ENCODE data around the gene CTAGE9. TPM values are rescaled to one million over a fixed set of nuclear protein-coding genes. Genes with fewer than 3 reads are reported as not detected.

CTAGE9 gene
- total and polyA plus RNA-seq, 7 experiments from 2014 or later = not detected

DNA sequence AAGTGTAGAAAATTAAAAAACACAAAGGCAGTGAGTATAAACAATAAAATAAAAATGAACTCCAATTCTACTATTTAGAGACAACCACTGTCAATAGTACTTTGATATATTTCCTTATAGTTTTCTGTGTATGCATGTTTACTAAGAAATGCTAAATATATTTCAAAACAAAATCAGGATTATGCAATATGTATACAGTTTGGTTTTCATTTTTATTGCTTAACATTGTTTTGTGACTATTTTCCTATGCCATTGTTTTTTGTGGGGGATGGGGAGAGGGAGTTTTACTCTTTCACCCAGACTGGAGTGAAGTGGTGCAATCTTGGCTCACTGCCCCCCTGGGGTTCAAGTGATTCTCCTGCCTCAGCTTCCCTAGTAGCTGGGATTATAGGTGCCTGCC is 29.2 kb downstream of the CTAGE9 start:
- POLR2A ChIA-PET = no interaction called here

DNA sequence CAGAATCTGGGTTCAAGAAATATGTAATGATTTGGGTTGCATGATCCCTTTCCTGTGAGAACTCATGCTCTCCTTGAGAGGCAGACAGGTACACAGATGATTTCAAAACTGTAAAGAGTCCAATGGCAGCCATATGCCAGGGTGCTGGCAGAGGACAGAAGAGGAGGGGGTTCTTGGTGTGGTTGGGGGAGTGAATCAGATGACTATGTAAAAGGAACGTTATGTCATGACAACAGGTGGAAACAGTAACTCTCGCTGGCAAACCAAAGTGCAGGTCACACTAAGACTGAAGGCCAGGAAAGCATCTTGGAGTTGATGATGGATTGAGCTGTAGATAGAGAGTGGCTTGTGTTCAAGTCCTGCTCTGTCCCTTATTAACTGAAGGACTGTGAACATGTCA is 29.9 kb downstream of the CTAGE9 start:
- H3K27ac Mint-ChIP-seq = no peak overlapping the region
- no peaks in the 10 kb centered on the region for H3K27me3 ChIP-seq (ENCODE audit: control insufficient read depth in 2 of 2, insufficient read depth in 2 of 2, low read length in 2 of 2)
- ATAC-seq = no peak
- DNase-seq = no peak
- H3K36me3 ChIP-seq (ENCODE audit: control insufficient read depth in 2 of 3, insufficient read depth in 3 of 3, low read length in 3 of 3) = no peaks in the 10 kb centered on the region
- no peaks in the 10 kb centered on the region for H3K9me3 Mint-ChIP-seq
- no peak overlapping the region for H3K27ac ChIP-seq (ENCODE audit: low read depth, low read length)
- peaks cover 0 to 7% (median 0%) of the 10 kb centered on the region in 5 donors for H3K36me3 Mint-ChIP-seq
- peaks cover 0 to 7% (median 0%) of the 10 kb centered on the region in 5 donors for H3K27me3 Mint-ChIP-seq
- CTCF ChIA-PET = no interaction called here
- no peak overlapping the region for H3K4me3 ChIP-seq (ENCODE audit: low read length)
- intact Hi-C loops (cut with micrococcal nuclease) = no loop called here
- peaks cover 0 to 2% (median 0%) of the 10 kb centered on the region in 7 donors for H3K4me1 Mint-ChIP-seq
- POLR2A ChIA-PET = no interaction called here
- H3K4me1 ChIP-seq (ENCODE audit: control insufficient read depth in 2 of 2, insufficient read depth in 2 of 2, low read length in 2 of 2) = no peaks in the 10 kb centered on the region
- no peaks in the 10 kb centered on the region for H3K9me3 ChIP-seq (ENCODE audit: control insufficient read depth in 2 of 3, low read length in 3 of 3)
- H3K4me3 Mint-ChIP-seq = no peak overlapping the region

More for the DNA sequence above, 29.2 kb downstream of the CTAGE9 start:
- H3K36me3 ChIP-seq (ENCODE audit: control insufficient read depth in 2 of 3, insufficient read depth in 3 of 3, low read length in 3 of 3) = no peaks in the 10 kb centered on the region
- ATAC-seq (no peak), DNase-seq (no peak)
- intact Hi-C loops (cut with micrococcal nuclease) = no loop called here
- Mint-ChIP-seq H3K27me3 (peaks cover 0 to 7% (median 0%) of the 10 kb centered on the region in 5 donors), H3K4me1 (peaks cover 0 to 2% (median 0%) of the 10 kb centered on the region in 7 donors), H3K27ac (no peak overlapping the region), H3K4me3 (no peak overlapping the region), H3K36me3 (peaks cover 0 to 8% (median 0%) of the 10 kb centered on the region in 5 donors), H3K9me3 (peaks cover 0 to 1% (median 0%) of the 10 kb centered on the region in 11 donors)
- H3K9me3 ChIP-seq (ENCODE audit: control insufficient read depth in 2 of 3, low read length in 3 of 3) = no peaks in the 10 kb centered on the region
- no peaks in the 10 kb centered on the region for H3K27me3 ChIP-seq (ENCODE audit: control insufficient read depth in 2 of 2, insufficient read depth in 2 of 2, low read length in 2 of 2)
- CTCF ChIA-PET = no interaction called here
- H3K4me3 ChIP-seq (ENCODE audit: low read length) = no peak overlapping the region
- no peak overlapping the region for H3K27ac ChIP-seq (ENCODE audit: low read depth, low read length)
- no peaks in the 10 kb centered on the region for H3K4me1 ChIP-seq (ENCODE audit: control insufficient read depth in 2 of 2, insufficient read depth in 2 of 2, low read length in 2 of 2)

DNA sequence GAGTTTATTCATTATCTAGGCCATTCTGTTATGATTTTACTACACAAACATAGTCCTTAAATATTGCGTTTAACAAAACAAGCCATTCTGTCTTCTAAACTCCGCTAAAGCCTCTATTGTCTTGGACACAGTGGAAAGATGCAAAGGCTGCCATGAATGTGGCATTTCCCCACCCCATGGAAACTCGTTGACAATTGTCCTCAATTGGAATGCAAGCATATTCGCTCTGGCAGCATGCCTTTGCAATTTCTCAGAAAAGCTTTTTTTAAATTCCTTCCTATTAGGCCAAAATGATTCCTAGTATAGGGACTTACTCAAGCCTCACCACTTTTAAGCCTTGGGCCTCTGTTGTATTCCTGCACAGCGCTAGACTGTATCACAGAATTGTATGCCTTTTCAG is 32.4 kb downstream of the CTAGE9 start:
- no peak overlapping the region for H3K4me3 ChIP-seq (ENCODE audit: low read length)
- H3K27ac ChIP-seq (ENCODE audit: low read depth, low read length) = no peak overlapping the region
- Mint-ChIP-seq H3K9me3 (no peaks in the 10 kb centered on the region), H3K4me3 (no peak overlapping the region), H3K27me3 (peaks cover 0 to 8% (median 0%) of the 10 kb centered on the region in 5 donors), H3K4me1 (peaks cover 0 to 2% (median 0%) of the 10 kb centered on the region in 7 donors), H3K36me3 (peaks cover 0 to 7% (median 0%) of the 10 kb centered on the region in 5 donors), H3K27ac (no peak overlapping the region)
- no peaks in the 10 kb centered on the region for H3K4me1 ChIP-seq (ENCODE audit: control insufficient read depth in 2 of 2, insufficient read depth in 2 of 2, low read length in 2 of 2)
- intact Hi-C loops (cut with micrococcal nuclease) = no loop called here
- ATAC-seq (no peak), DNase-seq (no peak)
- H3K36me3 ChIP-seq (ENCODE audit: control insufficient read depth in 2 of 3, insufficient read depth in 3 of 3, low read length in 3 of 3) = no peaks in the 10 kb centered on the region
- H3K9me3 ChIP-seq (ENCODE audit: control insufficient read depth in 2 of 3, low read length in 3 of 3) = no peaks in the 10 kb centered on the region
- H3K27me3 ChIP-seq (ENCODE audit: control insufficient read depth in 2 of 2, insufficient read depth in 2 of 2, low read length in 2 of 2) = no peaks in the 10 kb centered on the region
- CTCF ChIA-PET = no interaction called here
- POLR2A ChIA-PET = no interaction called here

DNA sequence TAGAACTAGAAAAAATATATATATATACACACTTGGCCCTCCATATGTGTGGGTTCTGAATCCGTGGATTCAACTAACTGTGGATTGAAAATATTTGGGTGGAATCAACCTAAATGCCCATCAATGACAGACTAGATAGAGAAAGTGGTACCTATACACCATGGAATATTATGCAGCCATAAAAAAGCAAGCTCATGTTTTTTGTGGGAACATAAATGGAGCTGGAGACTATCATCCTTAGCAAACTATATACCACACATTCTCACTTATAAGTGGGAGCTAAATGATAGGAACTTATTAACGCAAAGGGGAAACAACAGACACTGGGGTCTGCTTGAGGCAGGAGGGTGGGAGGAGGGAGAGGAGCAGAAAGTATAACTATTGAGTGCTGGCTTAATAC is 37.6 kb downstream of the CTAGE9 start:
- H3K36me3 ChIP-seq (ENCODE audit: control insufficient read depth in 2 of 3, insufficient read depth in 3 of 3, low read length in 3 of 3) = no peaks in the 10 kb centered on the region
- CTCF ChIA-PET = no interaction called here
- peaks cover 0 to 3% (median 0%) of the 10 kb centered on the region in 11 donors for H3K9me3 Mint-ChIP-seq
- no peaks in the 10 kb centered on the region for H3K9me3 ChIP-seq (ENCODE audit: control insufficient read depth in 2 of 3, low read length in 3 of 3)
- peaks cover 0 to 2% (median 0%) of the 10 kb centered on the region in 5 donors for H3K27me3 Mint-ChIP-seq
- H3K4me3 ChIP-seq (ENCODE audit: low read length) = no peak overlapping the region
- no peak for DNase-seq
- no peak overlapping the region for H3K4me3 Mint-ChIP-seq
- POLR2A ChIA-PET = no interaction called here
- ATAC-seq = no peak
- H3K4me1 ChIP-seq (ENCODE audit: control insufficient read depth in 2 of 2, insufficient read depth in 2 of 2, low read length in 2 of 2) = no peaks in the 10 kb centered on the region
- H3K4me1 Mint-ChIP-seq = no peaks in the 10 kb centered on the region
- no peaks in the 10 kb centered on the region for H3K27me3 ChIP-seq (ENCODE audit: control insufficient read depth in 2 of 2, insufficient read depth in 2 of 2, low read length in 2 of 2)
- intact Hi-C loops (cut with micrococcal nuclease) = no loop called here
- H3K27ac ChIP-seq (ENCODE audit: low read depth, low read length) = no peak overlapping the region
- no peaks in the 10 kb centered on the region for H3K36me3 Mint-ChIP-seq
- H3K27ac Mint-ChIP-seq = no peak overlapping the region

DNA sequence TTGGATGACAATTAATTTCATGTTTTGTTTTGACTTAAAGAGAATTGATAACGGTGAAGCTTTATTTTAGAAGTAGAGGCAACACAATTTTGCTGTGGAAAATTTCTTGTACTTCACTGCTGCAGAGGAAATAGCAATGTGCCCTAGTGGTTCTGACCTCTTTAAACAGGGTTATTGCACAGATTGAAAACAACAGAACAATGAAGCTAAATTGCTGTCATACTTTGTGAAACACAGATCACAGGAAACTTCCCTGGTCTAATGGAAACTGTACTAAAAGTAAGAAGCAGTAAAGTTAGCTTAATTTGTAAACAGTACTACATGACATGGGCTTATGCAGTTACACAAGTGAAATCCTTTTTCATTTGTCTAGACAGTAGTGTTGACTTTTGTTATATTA is 40.9 kb downstream of the CTAGE9 start:
- H3K4me3 ChIP-seq (ENCODE audit: low read length) = no peak overlapping the region
- POLR2A ChIA-PET = no interaction called here

DNA sequence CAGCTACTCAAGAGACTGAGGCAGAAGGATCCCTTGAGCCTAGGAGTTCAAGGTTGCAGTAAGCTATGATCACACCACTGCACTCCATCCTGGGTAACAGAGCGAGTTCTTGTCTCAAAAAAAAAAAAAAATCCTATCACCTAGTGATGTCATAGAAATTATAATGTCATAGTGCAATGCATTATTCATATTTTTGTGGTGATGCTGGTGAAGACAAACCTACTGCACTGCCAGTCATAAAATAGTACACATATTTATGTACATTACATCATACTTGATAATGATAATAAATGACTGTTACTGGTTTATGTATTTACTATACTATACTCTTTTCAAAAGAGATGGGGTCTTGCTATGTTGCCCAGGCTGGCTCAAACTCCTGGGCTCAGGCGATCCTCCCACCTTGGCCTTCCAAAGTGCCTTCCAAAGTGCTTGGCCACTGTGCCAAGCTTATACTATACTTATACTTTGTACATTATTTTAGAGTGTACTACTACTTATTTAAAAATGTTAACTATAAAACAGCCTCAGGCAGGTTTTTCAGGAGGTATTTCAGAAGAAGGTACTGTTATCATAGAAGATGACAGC is 47.1 kb downstream of the CTAGE9 start:
- H3K4me1 Mint-ChIP-seq = no peaks in the 10 kb centered on the region
- intact Hi-C loops (cut with micrococcal nuclease) = no loop called here

More for the DNA sequence above, 40.9 kb downstream of the CTAGE9 start:
- H3K27ac ChIP-seq (ENCODE audit: low read depth, low read length) = no peak overlapping the region
- CTCF ChIA-PET = interaction anchor here (1.2 kb wide), 1 partner anchor 785 kb away, joined by 3 read pairs; no protein-coding TSS in a partner anchor
- ATAC-seq = no peak
- Mint-ChIP-seq H3K4me1 (no peaks in the 10 kb centered on the region), H3K27me3 (peaks cover 0 to 3% (median 0%) of the 10 kb centered on the region in 5 donors), H3K4me3 (no peak overlapping the region), H3K9me3 (peaks cover 0 to 3% (median 0%) of the 10 kb centered on the region in 11 donors), H3K27ac (no peak overlapping the region), H3K36me3 (no peaks in the 10 kb centered on the region)
- no peaks in the 10 kb centered on the region for H3K4me1 ChIP-seq (ENCODE audit: control insufficient read depth in 2 of 2, insufficient read depth in 2 of 2, low read length in 2 of 2)
- no peaks in the 10 kb centered on the region for H3K36me3 ChIP-seq (ENCODE audit: control insufficient read depth in 2 of 3, insufficient read depth in 3 of 3, low read length in 3 of 3)
- no peaks in the 10 kb centered on the region for H3K27me3 ChIP-seq (ENCODE audit: control insufficient read depth in 2 of 2, insufficient read depth in 2 of 2, low read length in 2 of 2)
- DNase-seq = no peak
- no peaks in the 10 kb centered on the region for H3K9me3 ChIP-seq (ENCODE audit: control insufficient read depth in 2 of 3, low read length in 3 of 3)
- intact Hi-C loops (cut with micrococcal nuclease) = no loop called here

DNA sequence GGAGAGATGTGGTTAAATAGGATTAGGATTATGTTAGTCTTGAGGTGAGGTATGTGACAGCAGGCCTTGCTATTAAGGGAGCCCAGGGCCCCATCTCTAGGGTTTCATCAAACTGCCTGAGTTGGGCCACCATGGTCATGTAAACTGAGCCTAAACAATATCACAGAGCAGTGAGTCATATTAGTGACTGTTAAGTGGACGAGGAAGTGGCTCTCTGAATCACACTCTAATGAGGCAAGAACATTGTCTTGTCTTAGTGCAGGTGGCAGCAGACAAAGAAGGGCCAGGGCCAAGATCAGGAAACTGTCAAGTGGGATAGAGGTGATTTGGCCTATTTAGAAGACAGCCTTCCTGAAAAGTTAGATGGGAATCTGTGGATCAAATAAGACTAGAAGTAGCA is 50.6 kb downstream of the CTAGE9 start:
- intact Hi-C loops (cut with micrococcal nuclease) = no loop called here
- POLR2A ChIA-PET = no interaction called here

More for the DNA sequence above, 47.1 kb downstream of the CTAGE9 start:
- Mint-ChIP-seq H3K27ac (no peak overlapping the region), H3K4me3 (no peak overlapping the region), H3K27me3 (peaks cover 0 to 2% (median 0%) of the 10 kb centered on the region in 5 donors), H3K9me3 (no peaks in the 10 kb centered on the region), H3K36me3 (no peaks in the 10 kb centered on the region)
- ChIA-PET CTCF (no interaction called here), POLR2A (interaction anchor here (0.7 kb wide), 1 partner anchor 581 kb away, joined by 4 read pairs; no protein-coding TSS in a partner anchor)
- H3K4me1 ChIP-seq (ENCODE audit: control insufficient read depth in 2 of 2, insufficient read depth in 2 of 2, low read length in 2 of 2) = no peaks in the 10 kb centered on the region
- H3K27me3 ChIP-seq (ENCODE audit: control insufficient read depth in 2 of 2, insufficient read depth in 2 of 2, low read length in 2 of 2) = no peaks in the 10 kb centered on the region
- no peak for DNase-seq
- no peak overlapping the region for H3K4me3 ChIP-seq (ENCODE audit: low read length)
- no peak for ATAC-seq
- no peaks in the 10 kb centered on the region for H3K9me3 ChIP-seq (ENCODE audit: control insufficient read depth in 2 of 3, low read length in 3 of 3)
- no peak overlapping the region for H3K27ac ChIP-seq (ENCODE audit: low read depth, low read length)
- H3K36me3 ChIP-seq (ENCODE audit: control insufficient read depth in 2 of 3, insufficient read depth in 3 of 3, low read length in 3 of 3) = no peaks in the 10 kb centered on the region

More for the DNA sequence above, 50.6 kb downstream of the CTAGE9 start:
- Mint-ChIP-seq H3K27ac (no peak overlapping the region), H3K4me3 (no peak overlapping the region), H3K27me3 (no peaks in the 10 kb centered on the region), H3K4me1 (no peaks in the 10 kb centered on the region), H3K9me3 (no peaks in the 10 kb centered on the region), H3K36me3 (no peaks in the 10 kb centered on the region)
- Histone ChIP-seq H3K27me3 (ENCODE audit: control insufficient read depth in 2 of 2, insufficient read depth in 2 of 2, low read length in 2 of 2) (no peaks in the 10 kb centered on the region), H3K4me3 (ENCODE audit: low read length) (no peak overlapping the region), H3K27ac (ENCODE audit: low read depth, low read length) (no peak overlapping the region), H3K36me3 (ENCODE audit: control insufficient read depth in 2 of 3, insufficient read depth in 3 of 3, low read length in 3 of 3) (no peaks in the 10 kb centered on the region), H3K4me1 (ENCODE audit: control insufficient read depth in 2 of 2, insufficient read depth in 2 of 2, low read length in 2 of 2) (no peaks in the 10 kb centered on the region), H3K9me3 (ENCODE audit: control insufficient read depth in 2 of 3, low read length in 3 of 3) (no peaks in the 10 kb centered on the region)
- CTCF ChIA-PET = no interaction called here
- ATAC-seq = peak; percentile 36
- no peak for DNase-seq

Measured in naive thymus-derived CD4-positive, alpha-beta T cell (primary cell).